IPS DF 19.7 (cell line): Measurements from ENCODE around the gene TXNL1.
"Not testable (repeated sequence)": the region's sequence is repeated elsewhere in the genome, so short reads cannot be mapped to it uniquely, and the experiment has no call there.

Source experiments
- DNase-seq: peaks from one replicate; pipeline ENCODE4 v3.0.0-alpha.2; 2013; ENCODE audit warnings: low read depth, low spot score

Gene TXNL1

GRCh38 chr18:56645415-56646016 lies 7.1 kb upstream of the TXNL1 start:
- no peak for DNase-seq

GRCh38 chr18:56643381-56643780 lies 5.0 kb upstream of the TXNL1 start:
- DNase-seq = no peak

- no peak for DNase-seq
Measured at GRCh38 chr18:56641714-56642337, 3.4 kb upstream of the TXNL1 start.

- DNase-seq = no peak
Measured at GRCh38 chr18:56639571-56639970, 1.2 kb upstream of the TXNL1 start.

GRCh38 chr18:56639104-56639381 lies 651 bp upstream of the TXNL1 start:
- no peak for DNase-seq

GRCh38 chr18:56637711-56638231 lies 621 bp downstream of the TXNL1 start:
- DNase-seq = no peak

- no peak for DNase-seq
Measured at GRCh38 chr18:56637176-56637575, 1.2 kb downstream of the TXNL1 start.

GRCh38 chr18:56635007-56635406 lies 3.4 kb downstream of the TXNL1 start:
- no peak for DNase-seq

GRCh38 chr18:56632070-56633022 lies 6.0 kb downstream of the TXNL1 start:
- DNase-seq = no peak

GRCh38 chr18:56627991-56628390 lies 10.4 kb downstream of the TXNL1 start:
- DNase-seq = no peak

- no peak for DNase-seq
Measured at GRCh38 chr18:56615738-56616520, 22.5 kb downstream of the TXNL1 start.

GRCh38 chr18:56606618-56607017 lies 31.8 kb downstream of the TXNL1 start:
- DNase-seq = no peak

GRCh38 chr18:56598422-56598821 lies 40.0 kb downstream of the TXNL1 start:
- no peak for DNase-seq

- no peak for DNase-seq
Measured at GRCh38 chr18:56593906-56594305, 44.5 kb downstream of the TXNL1 start.

- DNase-seq = no peak
Measured at GRCh38 chr18:56580026-56580425, 58.4 kb downstream of the TXNL1 start.

- DNase-seq = no peak
Measured at GRCh38 chr18:56579451-56579850, 58.9 kb downstream of the TXNL1 start.

- DNase-seq = no peak
Measured at GRCh38 chr18:56576826-56577573, 61.4 kb downstream of the TXNL1 start.

- no peak for DNase-seq
Measured at GRCh38 chr18:56575819-56576663, 62.4 kb downstream of the TXNL1 start.

- no peak for DNase-seq
Measured at GRCh38 chr18:56574861-56575260, 63.5 kb downstream of the TXNL1 start.

GRCh38 chr18:56572267-56572666 lies 66.1 kb downstream of the TXNL1 start:
- not testable (repeated sequence) for DNase-seq
